BJ (cell line): ENCODE data around the gene AR. TPM values are rescaled to one million over a fixed set of nuclear protein-coding genes. Genes with fewer than 3 reads are reported as not detected.

Source experiments
- CTCF ChIA-PET: fragments of 350-600 bp; formaldehyde crosslinking; extraction: SDS; loops from one replicate; lab custom pipeline; 2021; ENCODE audit warnings: antibody characterized with exemption, inconsistent platforms; lab: Yijun Ruan, JAX
- POLR2A ChIA-PET: fragments of 300-600 bp; sonication (Branson Sonifier 250); formaldehyde crosslinking; extraction: SDS; loops from one replicate; lab custom pipeline; 2021; ENCODE audit warnings: antibody characterized with exemption; lab: Charles Lee
- DNase-seq: peaks from one replicate; pipeline ENCODE4 v3.0.0-alpha.2; 2011; ENCODE audit warnings: low read depth
- H3K27me3 ChIP-seq: 2 replicates; pipeline ENCODE4 v1.6.0; 2011; ENCODE audit warnings: low read length; ENCODE audit not compliant: control insufficient read depth, insufficient read depth
- H3K36me3 ChIP-seq: 2 replicates; pipeline ENCODE4 v1.5.1; 2011; ENCODE audit warnings: low read length; ENCODE audit not compliant: control insufficient read depth, insufficient read depth
- H3K4me3 ChIP-seq: 2 replicates; pipeline ENCODE4 v1.5.1; 2011; ENCODE audit warnings: low read depth, mild to moderate bottlenecking, control low read depth, low read length
- polyA plus RNA-seq: library from polyadenylated mRNA; depleted of rRNA; stranded (reverse); fragments of >200 nt; gene quantifications from 2 replicates; pipeline ENCODE4 v1.2.3, GENCODE V29; 2011
- TF ChIP-seq, protein P1 (sequence below): IDR thresholded peaks from 2 replicates; pipeline ENCODE4 v1.5.1; 2011; ENCODE audit warnings: low read depth, mild to moderate bottlenecking, control low read depth, inconsistent platforms, low read length, moderate library complexity; ENCODE audit not compliant: insufficient read depth

Gene AR
- polyA plus RNA-seq, 1 experiment, result 13.9 TPM

- peak overlapping the region; percentile 66 for H3K4me3 ChIP-seq
- no peaks in the 10 kb centered on the region for H3K27me3 ChIP-seq
- ChIA-PET POLR2A (interaction anchor here (0.9 kb wide), 1 partner anchor 234 kb away, joined by 4 read pairs; no protein-coding TSS in a partner anchor), CTCF (interaction anchor here (1.1 to 2.2 kb wide), 3 partner anchors 8 to 11 kb away, joined by 3 to 6 read pairs (median 5); no protein-coding TSS in a partner anchor)
- H3K36me3 ChIP-seq, result no peaks in the 10 kb centered on the region
- no peak for DNase-seq
- TF ChIP-seq, protein P1, sequence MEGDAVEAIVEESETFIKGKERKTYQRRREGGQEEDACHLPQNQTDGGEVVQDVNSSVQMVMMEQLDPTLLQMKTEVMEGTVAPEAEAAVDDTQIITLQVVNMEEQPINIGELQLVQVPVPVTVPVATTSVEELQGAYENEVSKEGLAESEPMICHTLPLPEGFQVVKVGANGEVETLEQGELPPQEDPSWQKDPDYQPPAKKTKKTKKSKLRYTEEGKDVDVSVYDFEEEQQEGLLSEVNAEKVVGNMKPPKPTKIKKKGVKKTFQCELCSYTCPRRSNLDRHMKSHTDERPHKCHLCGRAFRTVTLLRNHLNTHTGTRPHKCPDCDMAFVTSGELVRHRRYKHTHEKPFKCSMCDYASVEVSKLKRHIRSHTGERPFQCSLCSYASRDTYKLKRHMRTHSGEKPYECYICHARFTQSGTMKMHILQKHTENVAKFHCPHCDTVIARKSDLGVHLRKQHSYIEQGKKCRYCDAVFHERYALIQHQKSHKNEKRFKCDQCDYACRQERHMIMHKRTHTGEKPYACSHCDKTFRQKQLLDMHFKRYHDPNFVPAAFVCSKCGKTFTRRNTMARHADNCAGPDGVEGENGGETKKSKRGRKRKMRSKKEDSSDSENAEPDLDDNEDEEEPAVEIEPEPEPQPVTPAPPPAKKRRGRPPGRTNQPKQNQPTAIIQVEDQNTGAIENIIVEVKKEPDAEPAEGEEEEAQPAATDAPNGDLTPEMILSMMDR, result no peak
These were observed 2.9 kb downstream of the AR start for GRCh38 chrX:67546496-67547423.

- H3K36me3 ChIP-seq, result no peaks in the 10 kb centered on the region
- H3K4me3 ChIP-seq, result no peak overlapping the region
- POLR2A ChIA-PET, result no interaction called here
- CTCF ChIA-PET, result interaction anchor here (0.9 to 1.5 kb wide), 4 partner anchors 9 to 177 kb away, joined by 3 to 5 read pairs (median 3); no protein-coding TSS in a partner anchor
- TF ChIP-seq, protein P1, result peak; percentile 75
- DNase-seq, result no peak
- H3K27me3 ChIP-seq, result no peaks in the 10 kb centered on the region
These were observed 11.9 kb downstream of the AR start for GRCh38 chrX:67555578-67556203.

DNA sequence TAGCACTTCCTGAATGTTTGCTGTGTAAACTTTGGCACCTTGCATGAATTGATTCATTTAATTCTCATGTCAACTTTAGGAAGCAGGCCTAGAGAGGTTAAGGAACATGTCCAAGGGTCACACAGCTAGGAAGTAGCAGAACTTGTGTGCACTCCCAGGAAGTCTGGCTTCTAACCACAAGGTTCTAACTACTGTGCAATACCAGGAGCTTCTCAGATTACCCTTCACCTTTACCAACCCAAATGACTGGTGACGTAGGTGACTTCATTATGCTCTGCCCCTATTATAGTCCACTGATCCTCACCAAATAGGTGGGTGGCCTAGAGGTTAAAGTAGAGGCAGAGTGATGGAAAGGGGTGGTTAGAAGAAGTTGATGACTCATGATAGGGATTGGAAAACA is 14.4 kb downstream of the AR start:
- Histone ChIP-seq H3K4me3 (no peak overlapping the region), H3K27me3 (no peaks in the 10 kb centered on the region), H3K36me3 (no peaks in the 10 kb centered on the region)
- POLR2A ChIA-PET, result no interaction called here
- CTCF ChIA-PET, result interaction anchor here (1.2 kb wide), 1 partner anchor 12 kb away, joined by 3 read pairs; no protein-coding TSS in a partner anchor
- DNase-seq, result no peak
- TF ChIP-seq, protein P1, result no peak

DNA sequence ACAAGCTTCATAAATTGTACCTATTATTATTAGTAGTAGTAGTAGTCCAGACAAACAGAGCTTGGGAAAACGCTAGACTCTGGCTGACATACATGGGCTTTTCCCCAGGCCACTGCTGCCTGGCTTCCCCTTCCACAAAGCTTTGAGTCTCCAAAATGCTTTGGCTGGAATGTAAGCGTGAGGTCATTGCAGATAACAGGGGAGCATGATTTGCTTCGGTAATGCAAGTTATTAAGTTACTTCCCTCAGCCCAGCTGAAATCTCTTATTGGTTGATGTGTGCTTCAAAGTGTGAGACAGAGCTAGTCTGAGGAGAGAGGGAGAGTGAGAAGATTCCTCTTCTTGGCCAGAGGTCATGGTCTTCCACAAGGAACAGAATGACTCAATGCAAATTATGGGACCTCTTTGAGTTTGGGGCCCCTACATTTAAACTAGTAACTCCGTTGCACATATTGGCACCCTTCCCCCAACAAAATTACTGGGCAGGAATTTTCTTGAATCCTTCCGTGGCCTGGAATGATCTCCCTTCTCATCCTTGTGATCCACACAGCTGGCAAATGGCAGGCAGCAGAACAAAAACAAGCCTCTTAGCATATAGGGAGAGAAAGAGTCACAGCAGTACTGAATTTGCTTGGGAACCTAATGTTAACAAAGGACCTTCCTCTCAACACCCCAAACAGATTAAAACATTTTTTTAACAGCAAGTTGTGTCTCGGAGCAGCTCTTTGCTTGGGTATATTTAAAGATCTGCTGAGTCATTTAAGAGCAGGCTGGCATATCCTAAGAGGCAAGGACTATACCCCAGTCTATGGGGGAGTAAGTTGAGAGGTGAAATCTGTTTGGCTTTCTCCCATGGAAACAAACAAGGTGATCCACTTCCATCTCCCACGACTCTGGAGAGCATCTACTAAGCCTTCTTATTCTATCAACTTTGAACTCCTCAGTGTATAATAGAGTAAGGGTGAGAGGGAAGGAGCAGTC is 19.9 kb downstream of the AR start:
- TF ChIP-seq, protein P1, result no peak
- H3K4me3 ChIP-seq, result no peak overlapping the region
- no peak for DNase-seq
- H3K36me3 ChIP-seq, result no peaks in the 10 kb centered on the region
- CTCF ChIA-PET, result interaction anchor here (1.1 to 1.4 kb wide), 2 partner anchors 38 to 217 kb away, joined by 3 to 5 read pairs; no protein-coding TSS in a partner anchor
- POLR2A ChIA-PET, result no interaction called here
- H3K27me3 ChIP-seq, result no peaks in the 10 kb centered on the region
